Measurements from ENCODE around the gene ATP1A2. TPM values are rescaled to one million over a fixed set of nuclear protein-coding genes. Genes with fewer than 3 reads are reported as not detected.

ATP1A2 gene
- total and polyA plus RNA-seq, 2 donors (not counting 3 experiments of a cell fraction or from before 2014, with no cell fraction given) = not detected

GRCh38 chr1:160080381-160081100, 35.0 kb upstream of the ATP1A2 start:
- Histone ChIP-seq H3K9ac (replicated peaks; ENCODE audit: extremely low read depth, insufficient read depth, low read length) (no peak overlapping the region), H3K79me2 (ENCODE audit: control insufficient read depth, insufficient read depth, low read length) (no peaks in the 10 kb centered on the region), H2AFZ (ENCODE audit: low read depth, low read length) (no peak overlapping the region), H3K9me3 (replicated peaks; ENCODE audit: control insufficient read depth, insufficient read depth, low read length) (no peaks in the 10 kb centered on the region), H4K20me1 (replicated peaks; ENCODE audit: control insufficient read depth, extremely low read depth, insufficient read depth, low read length) (no peaks in the 10 kb centered on the region), H3K27me3 (ENCODE audit: control insufficient read depth in 2 of 2, insufficient read depth in 2 of 2, low read length in 2 of 2) (peaks cover 50 to 63% of the 10 kb centered on the region in 2 experiments), H3K36me3 (ENCODE audit: control insufficient read depth in 2 of 2, extremely low read depth in 1 of 2, insufficient read depth in 2 of 2, low read length in 2 of 2) (no peaks in the 10 kb centered on the region), H3K27ac (ENCODE audit: insufficient read depth, low read depth, low read length) (no peak overlapping the region), H3K4me1 (ENCODE audit: control insufficient read depth, extremely low read depth, insufficient read depth, low read length) (no peaks in the 10 kb centered on the region), H3K4me3 (replicated peaks in 1 of 3; ENCODE audit: insufficient read depth in 1 of 3, low read depth in 1 of 3, low read length in 3 of 3) (no peak overlapping the region), H3K9me1 (replicated peaks; ENCODE audit: control insufficient read depth, extremely low read depth, insufficient read depth, low read length) (no peaks in the 10 kb centered on the region), H3K4me2 (ENCODE audit: insufficient read depth, low read length) (no peak overlapping the region)
- DNase-seq (ENCODE audit: low read depth, low spot score) (no peak), FAIRE-seq (no peak)
- dilution Hi-C loops (cut with MboI; ENCODE audit: extremely low pct_ligation_motif_present, low sequenced_read_pairs) (no loop called here), intact Hi-C loops (cut with micrococcal nuclease) (no loop called here)
- POLR2A ChIA-PET = no interaction called here
- no TSS peak for BruUV-seq (replicated peaks)
- CTCF ChIA-PET = interaction anchor here (0.6 to 4.2 kb wide), 12 partner anchors 13 to 296 kb away, joined by 3 to 37 read pairs (median 5); partner anchors contain the start of genes IGSF8 and KCNJ10
- no peak for TF ChIP-seq FOS (IDR thresholded peaks at IDR 0.05; ENCODE audit: borderline replicate concordance, insufficient read depth, low read length)
- no peak for TF ChIP-seq GATA2 (IDR thresholded peaks at IDR 0.05; ENCODE audit: insufficient read depth, insufficient read length, low read depth, low read length)
- TF ChIP-seq, protein P1, sequence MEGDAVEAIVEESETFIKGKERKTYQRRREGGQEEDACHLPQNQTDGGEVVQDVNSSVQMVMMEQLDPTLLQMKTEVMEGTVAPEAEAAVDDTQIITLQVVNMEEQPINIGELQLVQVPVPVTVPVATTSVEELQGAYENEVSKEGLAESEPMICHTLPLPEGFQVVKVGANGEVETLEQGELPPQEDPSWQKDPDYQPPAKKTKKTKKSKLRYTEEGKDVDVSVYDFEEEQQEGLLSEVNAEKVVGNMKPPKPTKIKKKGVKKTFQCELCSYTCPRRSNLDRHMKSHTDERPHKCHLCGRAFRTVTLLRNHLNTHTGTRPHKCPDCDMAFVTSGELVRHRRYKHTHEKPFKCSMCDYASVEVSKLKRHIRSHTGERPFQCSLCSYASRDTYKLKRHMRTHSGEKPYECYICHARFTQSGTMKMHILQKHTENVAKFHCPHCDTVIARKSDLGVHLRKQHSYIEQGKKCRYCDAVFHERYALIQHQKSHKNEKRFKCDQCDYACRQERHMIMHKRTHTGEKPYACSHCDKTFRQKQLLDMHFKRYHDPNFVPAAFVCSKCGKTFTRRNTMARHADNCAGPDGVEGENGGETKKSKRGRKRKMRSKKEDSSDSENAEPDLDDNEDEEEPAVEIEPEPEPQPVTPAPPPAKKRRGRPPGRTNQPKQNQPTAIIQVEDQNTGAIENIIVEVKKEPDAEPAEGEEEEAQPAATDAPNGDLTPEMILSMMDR (IDR thresholded peaks at IDR 0.05; ENCODE audit: extremely low read depth in 1 of 2, insufficient read depth in 1 of 2, low read depth in 1 of 2, low read length in 2 of 2) = no peak
- TF ChIP-seq MYC (IDR thresholded peaks at IDR 0.05; ENCODE audit: low read depth, low read length) = no peak
- no peak for TF ChIP-seq EZH2 (IDR thresholded peaks at IDR 0.05; ENCODE audit: borderline replicate concordance, low read depth, low read length, severe bottlenecking)
- TF ChIP-seq POLR2A (IDR thresholded peaks at IDR 0.05; ENCODE audit: low read depth, low read length) = no peak
- no peak for TF ChIP-seq JUN (IDR thresholded peaks at IDR 0.05; ENCODE audit: borderline replicate concordance, insufficient read depth, insufficient read length, low read depth)
- no peak for TF ChIP-seq MAX (IDR thresholded peaks at IDR 0.05; ENCODE audit: insufficient read depth, insufficient read length)
- TF ChIP-seq POLR2AphosphoS5 (IDR thresholded peaks at IDR 0.05; ENCODE audit: insufficient read depth, low read depth, low read length) = no peak

All from endothelial cell of umbilical vein (primary cell).